Measurements from ENCODE around the gene B3GALT4.
"Not testable (repeated sequence)": the region's sequence is repeated elsewhere in the genome, so short reads cannot be mapped to it uniquely, and the experiment has no call there.

B3GALT4 gene

DNA sequence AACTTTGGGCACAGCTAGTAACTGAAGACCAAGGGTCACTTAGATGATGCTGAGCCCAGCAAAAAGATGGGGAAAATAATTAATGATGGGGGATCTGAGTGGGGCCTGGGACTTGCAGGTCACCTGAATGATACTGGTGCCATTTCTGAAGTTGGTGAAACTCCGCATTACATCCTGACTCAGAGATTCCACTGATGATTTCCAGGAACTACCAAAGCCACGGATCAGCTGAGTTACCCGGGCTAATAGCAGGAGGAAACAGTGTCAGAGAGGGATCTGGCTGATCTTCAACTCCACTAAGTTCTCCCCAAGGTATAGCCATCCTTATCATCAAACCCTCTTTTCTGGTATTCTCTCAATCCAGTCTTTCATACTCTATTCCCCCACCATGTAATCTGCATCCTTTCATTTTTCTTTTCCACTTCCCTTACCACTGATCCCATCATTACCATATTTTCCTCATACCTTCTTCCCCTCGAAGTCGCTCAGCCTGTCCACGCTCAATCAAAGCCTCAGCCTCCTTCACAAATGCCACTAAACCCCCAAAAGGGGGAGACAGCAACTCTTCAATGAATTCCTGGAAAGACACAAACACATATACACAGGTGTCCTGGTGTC lies 25.4 kb upstream of the B3GALT4 start:
- TF ChIP-seq, protein P1, sequence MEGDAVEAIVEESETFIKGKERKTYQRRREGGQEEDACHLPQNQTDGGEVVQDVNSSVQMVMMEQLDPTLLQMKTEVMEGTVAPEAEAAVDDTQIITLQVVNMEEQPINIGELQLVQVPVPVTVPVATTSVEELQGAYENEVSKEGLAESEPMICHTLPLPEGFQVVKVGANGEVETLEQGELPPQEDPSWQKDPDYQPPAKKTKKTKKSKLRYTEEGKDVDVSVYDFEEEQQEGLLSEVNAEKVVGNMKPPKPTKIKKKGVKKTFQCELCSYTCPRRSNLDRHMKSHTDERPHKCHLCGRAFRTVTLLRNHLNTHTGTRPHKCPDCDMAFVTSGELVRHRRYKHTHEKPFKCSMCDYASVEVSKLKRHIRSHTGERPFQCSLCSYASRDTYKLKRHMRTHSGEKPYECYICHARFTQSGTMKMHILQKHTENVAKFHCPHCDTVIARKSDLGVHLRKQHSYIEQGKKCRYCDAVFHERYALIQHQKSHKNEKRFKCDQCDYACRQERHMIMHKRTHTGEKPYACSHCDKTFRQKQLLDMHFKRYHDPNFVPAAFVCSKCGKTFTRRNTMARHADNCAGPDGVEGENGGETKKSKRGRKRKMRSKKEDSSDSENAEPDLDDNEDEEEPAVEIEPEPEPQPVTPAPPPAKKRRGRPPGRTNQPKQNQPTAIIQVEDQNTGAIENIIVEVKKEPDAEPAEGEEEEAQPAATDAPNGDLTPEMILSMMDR (IDR thresholded peaks at IDR 0.05; ENCODE audit: insufficient read depth, low read depth, low read length, missing control alignments): no peak
- DNase-seq (ENCODE audit: low read depth): no peak
- H3K4me3 ChIP-seq (ENCODE audit: low read depth, low read length): no peak overlapping the region

DNA sequence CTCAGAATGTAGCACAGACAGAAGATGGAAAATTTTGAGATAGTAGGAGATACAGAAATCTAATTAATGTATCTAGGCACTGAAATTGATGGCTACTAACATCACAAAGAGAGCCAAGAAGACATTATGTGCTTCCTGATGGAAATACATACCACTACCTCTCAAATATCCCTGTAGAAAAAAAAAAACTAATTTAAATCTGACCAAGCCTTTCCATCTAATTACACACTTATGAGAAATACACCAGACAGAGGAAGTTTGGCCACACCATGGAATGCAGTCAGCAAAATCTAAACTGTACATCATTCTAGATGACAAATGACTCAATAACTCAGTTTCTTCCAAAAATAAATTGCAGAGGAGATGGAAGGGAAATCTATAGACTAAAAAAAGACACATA lies 24.2 kb upstream of the B3GALT4 start:
- no peak overlapping the region for H3K4me3 ChIP-seq (ENCODE audit: low read depth, low read length)
- DNase-seq (ENCODE audit: low read depth): no peak
- TF ChIP-seq, protein P1 (IDR thresholded peaks at IDR 0.05; ENCODE audit: insufficient read depth, low read depth, low read length, missing control alignments): no peak

DNA sequence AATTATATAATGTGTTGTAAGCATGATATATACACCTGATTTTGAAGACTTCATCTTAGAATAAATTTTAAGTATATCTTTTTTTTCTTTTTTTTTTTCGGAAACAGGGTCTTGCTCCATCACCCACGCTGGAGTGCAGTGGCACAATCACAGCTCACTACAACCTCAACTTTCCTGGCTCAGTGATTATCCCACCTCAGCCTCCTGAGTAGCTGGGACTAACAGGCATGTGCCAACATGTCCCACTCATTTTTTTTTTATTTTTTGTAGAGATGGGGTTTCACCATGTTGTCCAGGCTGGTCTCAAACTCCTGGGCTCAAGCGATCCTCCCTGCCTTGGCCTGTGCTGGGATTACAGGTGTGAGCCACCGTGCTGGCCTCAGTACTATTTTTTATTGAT lies 22.3 kb upstream of the B3GALT4 start:
- H3K4me3 ChIP-seq (ENCODE audit: low read depth, low read length): no peak overlapping the region
- no peak for DNase-seq (ENCODE audit: low read depth)
- TF ChIP-seq, protein P1 (IDR thresholded peaks at IDR 0.05; ENCODE audit: insufficient read depth, low read depth, low read length, missing control alignments): no peak

DNA sequence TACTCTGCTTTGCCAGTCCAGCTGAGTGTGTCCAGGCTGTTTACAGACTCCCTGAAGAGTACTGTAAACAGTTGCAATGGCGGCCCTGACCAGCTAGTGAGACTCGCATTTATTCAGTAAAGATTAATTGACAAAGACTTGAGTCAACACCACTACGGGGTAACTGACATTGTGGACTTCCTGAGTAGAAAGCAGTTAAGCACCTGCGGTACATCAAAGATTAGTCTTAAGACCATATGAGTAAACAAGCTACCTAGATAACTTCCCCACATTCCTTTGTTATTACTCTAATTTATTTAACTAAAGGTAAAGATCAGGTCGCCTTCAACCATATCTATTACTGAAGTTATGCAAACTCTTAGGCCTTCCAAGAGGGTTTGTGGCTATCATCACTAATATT lies 17.9 kb upstream of the B3GALT4 start:
- no peak overlapping the region for H3K4me3 ChIP-seq (ENCODE audit: low read depth, low read length)
- TF ChIP-seq, protein P1 (IDR thresholded peaks at IDR 0.05; ENCODE audit: insufficient read depth, low read depth, low read length, missing control alignments): no peak
- DNase-seq (ENCODE audit: low read depth): no peak

DNA sequence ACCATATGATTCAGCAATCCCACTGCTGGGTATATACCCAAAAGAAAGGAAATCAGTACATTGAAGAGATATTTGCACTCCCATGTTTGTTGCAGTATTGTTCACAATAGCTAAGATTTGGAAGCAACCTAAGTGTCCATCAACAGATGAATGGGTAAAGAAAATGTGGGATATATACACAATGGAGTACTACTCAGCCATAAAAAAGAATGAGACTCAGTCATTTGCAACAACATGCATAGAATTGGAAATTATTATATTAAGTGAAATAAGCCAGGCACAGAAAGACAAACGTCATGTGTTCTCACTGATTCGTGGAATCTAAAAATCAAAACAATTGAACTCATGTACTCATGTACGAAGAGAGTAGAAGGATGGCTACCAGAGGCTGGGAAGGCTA lies 14.4 kb upstream of the B3GALT4 start:
- DNase-seq (ENCODE audit: low read depth); H3K4me3 ChIP-seq (ENCODE audit: low read depth, low read length): not testable (repeated sequence)

DNA sequence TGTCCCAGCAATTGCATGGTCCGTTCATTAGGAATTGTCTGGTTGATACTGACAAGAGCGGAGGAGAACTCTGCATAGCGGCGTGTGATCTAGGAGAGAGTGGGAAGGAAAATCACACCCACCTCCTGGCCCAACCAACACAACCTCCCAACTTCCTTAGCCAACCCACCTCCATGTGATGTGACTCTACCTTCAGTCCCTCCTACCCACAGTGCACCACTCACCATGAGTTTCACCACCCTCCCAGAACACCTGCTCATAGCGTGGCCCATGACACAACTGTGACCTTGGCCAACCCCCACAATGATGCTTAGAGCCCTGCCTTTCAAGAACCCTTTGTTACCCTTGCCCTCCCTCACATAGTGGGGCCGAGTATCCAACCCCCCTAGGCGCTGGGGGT lies 12.9 kb upstream of the B3GALT4 start:
- no peak for DNase-seq (ENCODE audit: low read depth)
- no peak overlapping the region for H3K4me3 ChIP-seq (ENCODE audit: low read depth, low read length)
- TF ChIP-seq, protein P1 (IDR thresholded peaks at IDR 0.05; ENCODE audit: insufficient read depth, low read depth, low read length, missing control alignments): no peak

DNA sequence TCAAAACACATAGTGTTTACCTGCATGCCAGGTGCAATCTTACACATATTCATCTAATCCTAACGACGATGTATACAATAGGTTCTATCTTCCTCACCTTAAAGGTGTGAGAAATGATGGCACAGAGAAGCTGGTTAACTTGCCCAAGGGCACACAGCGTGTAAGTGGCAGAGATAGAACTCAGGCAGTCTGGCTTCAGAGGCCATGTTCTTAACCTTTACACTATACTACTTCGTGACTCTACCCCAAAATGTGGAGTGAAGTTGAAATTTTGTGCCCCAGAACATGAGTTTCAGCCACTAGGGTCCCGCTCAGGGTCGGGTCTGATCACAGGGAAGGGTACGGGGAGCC lies 5.8 kb upstream of the B3GALT4 start:
- peak overlapping the region; percentile 90 for H3K4me3 ChIP-seq (ENCODE audit: low read depth, low read length)
- TF ChIP-seq, protein P1 (IDR thresholded peaks at IDR 0.05; ENCODE audit: insufficient read depth, low read depth, low read length, missing control alignments): no peak
- DNase-seq (ENCODE audit: low read depth): no peak

All from GM12865 (cell line).